HCT116 (cell line): ENCODE data around the gene FBXO42. TPM values are rescaled to one million over a fixed set of nuclear protein-coding genes. Genes with fewer than 3 reads are reported as not detected.

ENCODE experiments used
- ATAC-seq: fragments of 200-7000 bp; cut with Tn5 transposase; 2 replicates; pipeline ENCODE4 v1.9.1; 2020; ENCODE audit warnings: mild to moderate bottlenecking, moderate library complexity
- BruUV-seq: library from RNA; stranded (reverse); fragments of 400-500 nt; replicated peaks from 2 replicates; lab custom pipeline; 2021; lab: Mats Ljungman, UMichigan
- CTCF ChIA-PET: fragments of 300-600 bp; sonication (Branson Sonifier 250); formaldehyde crosslinking; loops from one replicate; lab custom pipeline; 2021; ENCODE audit warnings: antibody characterized with exemption; lab: Charles Lee
- POLR2A ChIA-PET: fragments of 300-600, 350-600 bp; sonication (Branson Sonifier 250); formaldehyde crosslinking; loops from one replicate; lab custom pipeline; 2021; ENCODE audit warnings: antibody characterized with exemption; lab: Charles Lee
- RAD21 ChIA-PET, 2 experiments: fragments of 300-600 bp; sonication (Branson Sonifier 250); formaldehyde crosslinking; loops; one replicate each; lab custom pipeline; 2023; ENCODE audit warnings: low total read pairs in 2 of 2; ENCODE audit not compliant: uncharacterized antibody in 2 of 2, unreplicated experiment in 2 of 2, low non-redundant PET in 1 of 2; lab: Charles Lee
- DNase-seq: peaks from one replicate; pipeline ENCODE4 v3.0.0-alpha.2; 2010; ENCODE audit warnings: low read depth, low spot score
- H2AFZ ChIP-seq: fragments of 200-600 bp; shearing (Covaris generic), sonication (generic); 2 replicates; pipeline ENCODE4 v1.6.1; 2017; ENCODE audit warnings: low read depth, mixed run types, mixed read lengths, antibody characterized with exemption, low read length; ENCODE audit not compliant: poor library complexity, severe bottlenecking
- H3K27ac ChIP-seq: 2 replicates; pipeline ENCODE4 v1.5.1; 2012; ENCODE audit warnings: low read depth, low read length
- H3K27me3 ChIP-seq: fragments of 200-600 bp; sonication (generic); 2 replicates; pipeline ENCODE4 v1.6.1; 2016; ENCODE audit warnings: mixed run types, low read length, mixed read lengths; ENCODE audit not compliant: insufficient read depth
- H3K36me3 ChIP-seq, 2 experiments: fragments of 200-500 bp in 1 of 2; fragments of 200-600 bp in 1 of 2; sonication (Bioruptor generic) in 1 of 2; sonication (generic) in 1 of 2; 2 replicates each; pipeline versions ENCODE4 v1.5.1 to v1.6.1; 2014 to 2016; ENCODE audit warnings: low read length in 2 of 2, inconsistent platforms in 1 of 2, mixed read lengths in 1 of 2, mixed run types in 1 of 2; ENCODE audit not compliant: insufficient read depth in 2 of 2, control insufficient read depth in 1 of 2
- H3K4me1 ChIP-seq, 2 experiments: fragments of 200-600 bp in 1 of 2; sonication (generic) in 1 of 2; 2 replicates each; pipeline versions ENCODE4 v1.5.1 to v1.6.1; 2012 to 2017; ENCODE audit warnings: low read length in 2 of 2, inconsistent platforms in 1 of 2, mild to moderate bottlenecking in 1 of 2, mixed read lengths in 1 of 2, mixed run types in 1 of 2, moderate library complexity in 1 of 2; ENCODE audit not compliant: insufficient read depth in 2 of 2, control insufficient read depth in 1 of 2
- H3K4me2 ChIP-seq: fragments of 200-600 bp; sonication (generic); 2 replicates; pipeline ENCODE4 v1.6.1; 2017; ENCODE audit warnings: mixed run types, low read length, mixed read lengths
- H3K4me3 ChIP-seq, 2 experiments: fragments of 200-600 bp in 1 of 2; sonication (generic) in 1 of 2; replicated peaks in 1 of 2; 2 replicates each; pipeline ENCODE4 v1.5.1; 2011 to 2016; ENCODE audit warnings: low read length in 2 of 2, control low read depth in 1 of 2, low read depth in 1 of 2, mild to moderate bottlenecking in 1 of 2, mixed read lengths in 1 of 2, mixed run types in 1 of 2
- H3K79me2 ChIP-seq: fragments of 200-600 bp; sonication (generic); 2 replicates; pipeline ENCODE4 v1.6.1; 2017; ENCODE audit warnings: mild to moderate bottlenecking, mixed run types, low read length, moderate library complexity, mixed read lengths; ENCODE audit not compliant: insufficient read depth
- H3K9ac ChIP-seq: fragments of 200-600 bp; sonication (generic); 2 replicates; pipeline ENCODE4 v1.6.1; 2016; ENCODE audit warnings: low read length, mixed read lengths
- H3K9me2 ChIP-seq: fragments of 200-600 bp; sonication (generic), shearing (Covaris generic); 2 replicates; pipeline ENCODE4 v1.6.1; 2017; ENCODE audit warnings: mixed run types, mild to moderate bottlenecking, moderate library complexity; ENCODE audit not compliant: insufficient read depth
- H3K9me3 ChIP-seq, 2 experiments: fragments of 200-500 bp in 1 of 2; fragments of 200-600 bp in 1 of 2; sonication (Bioruptor generic) in 1 of 2; sonication (generic) in 1 of 2; 2 replicates each; pipeline ENCODE4 v1.6.1; 2014 to 2017; ENCODE audit warnings: low read length in 2 of 2, mixed read lengths in 2 of 2, inconsistent platforms in 1 of 2, low read depth in 1 of 2, mild to moderate bottlenecking in 1 of 2, mixed run types in 1 of 2, moderate library complexity in 1 of 2; ENCODE audit not compliant: control insufficient read depth in 1 of 2, insufficient read depth in 1 of 2
- H4K20me1 ChIP-seq: fragments of 200-600 bp; sonication (generic), shearing (Covaris generic); 2 replicates; pipeline ENCODE4 v1.6.1; 2017; ENCODE audit warnings: mixed run types, mild to moderate bottlenecking, moderate library complexity; ENCODE audit not compliant: insufficient read depth
- CTCF ChIP-seq, 3 experiments: fragments of 200-600 bp in 1 of 3; sonication (generic) in 1 of 3; IDR thresholded peaks in 2 of 3; conservative IDR thresholded peaks in 1 of 3; 2 replicates each; pipeline ENCODE4 v1.5.1; 2012 to 2017; ENCODE audit warnings: low read depth in 2 of 3, low read length in 2 of 3, antibody characterized with exemption in 1 of 3, borderline replicate concordance in 1 of 3, control low read depth in 1 of 3, mild to moderate bottlenecking in 1 of 3, mixed read lengths in 1 of 3, mixed run types in 1 of 3, moderate library complexity in 1 of 3; ENCODE audit not compliant: insufficient read depth in 1 of 3
- ELF1 ChIP-seq: IDR thresholded peaks from 2 replicates; pipeline ENCODE4 v1.6.1; 2012; ENCODE audit warnings: low read depth, borderline replicate concordance
- EZH2 ChIP-seq: fragments of 200-600 bp; sonication (generic); IDR thresholded peaks from 2 replicates; pipeline ENCODE4 v1.6.1; 2017; ENCODE audit warnings: antibody characterized with exemption, mixed run types
- EZH2phosphoT487 ChIP-seq: fragments of 200-600 bp; IDR thresholded peaks from 2 replicates; pipeline ENCODE4 v1.6.1; 2018; ENCODE audit warnings: antibody characterized with exemption, borderline replicate concordance
- FOSL1 ChIP-seq: IDR thresholded peaks from 2 replicates; pipeline ENCODE4 v1.6.1; 2012; ENCODE audit warnings: low read depth
- MAX ChIP-seq: IDR thresholded peaks from 2 replicates; pipeline ENCODE4 v1.6.1; 2012
- RAD21 ChIP-seq: IDR thresholded peaks from 2 replicates; pipeline ENCODE4 v1.6.1; 2012; ENCODE audit warnings: low read depth, mild to moderate bottlenecking
- SIN3A ChIP-seq: IDR thresholded peaks from 2 replicates; pipeline ENCODE4 v1.6.1; 2012; ENCODE audit warnings: low read depth
- SP1 ChIP-seq: IDR thresholded peaks from 2 replicates; pipeline ENCODE4 v1.6.1; 2012; ENCODE audit warnings: low read depth
- SRF ChIP-seq: IDR thresholded peaks from 2 replicates; pipeline ENCODE4 v1.6.1; 2012; ENCODE audit warnings: low read depth
- YY1 ChIP-seq: IDR thresholded peaks from 2 replicates; pipeline ENCODE4 v1.6.1; 2011; ENCODE audit warnings: low read length, low read depth, moderate library complexity, mild to moderate bottlenecking; ENCODE audit not compliant: insufficient replicate concordance; ENCODE audit errors: extremely low read depth
- ZFX ChIP-seq: fragments of 450-650 bp; IDR thresholded peaks from 2 replicates; pipeline ENCODE4 v1.6.1; 2017
- intact Hi-C: fragments of 100-400 bp; cut with micrococcal nuclease; formaldehyde crosslinking; loops from 2 replicates; pipeline ENCODE4 v1.10.0; 2022
- total RNA-seq: library from RNA; stranded (reverse); gene quantifications from one replicate; pipeline ENCODE4 v1.2.1, GENCODE V29; 2021; ENCODE audit not compliant: unreplicated experiment

FBXO42 gene
- total RNA-seq, 1 experiment from 2014 or later: 20.6 TPM

- TF ChIP-seq YY1 (no peak), EZH2 (no peak)
These were observed 22.0 kb upstream of the FBXO42 start (continued) for GRCh38 chr1:16374266-16374665.

GRCh38 chr1:16372535-16373285 is 20.4 kb upstream of the FBXO42 start:
- peaks cover 98% of the 10 kb centered on the region for H3K79me2 ChIP-seq
- CTCF ChIA-PET: no interaction called here
- H3K4me3 ChIP-seq: no peak overlapping the region
- H4K20me1 ChIP-seq: peaks cover 22% of the 10 kb centered on the region; the same call in 1 of the 2 replicates
- H2AFZ ChIP-seq: no peak overlapping the region
- H3K27me3 ChIP-seq: no peaks in the 10 kb centered on the region
- RAD21 ChIA-PET: no interaction called here
- DNase-seq (no peak), ATAC-seq (no peak)
- H3K9me2 ChIP-seq: no peaks in the 10 kb centered on the region
- BruUV-seq: no TSS peak
- TF ChIP-seq ELF1: no peak
- no peak for TF ChIP-seq FOSL1
- TF ChIP-seq ZFX: no peak
- H3K36me3 ChIP-seq: peaks cover 0 to 8% of the 10 kb centered on the region in 2 experiments; a peak in 2 of 4 replicates
- no peak overlapping the region for H3K4me2 ChIP-seq
- H3K4me1 ChIP-seq: peaks cover 15 to 54% of the 10 kb centered on the region in 2 experiments
- intact Hi-C loops: no loop called here
- H3K9ac ChIP-seq: no peak overlapping the region
- no peak overlapping the region for H3K27ac ChIP-seq
- H3K9me3 ChIP-seq: no peaks in the 10 kb centered on the region
- POLR2A ChIA-PET: interaction anchor here (0.6 kb wide), 2 partner anchors 34 to 80 kb away, joined by 3 to 4 read pairs; no protein-coding TSS in a partner anchor

GRCh38 chr1:16371725-16372124 is 19.4 kb upstream of the FBXO42 start:
- Histone ChIP-seq H3K4me1 (peaks cover 15 to 50% of the 10 kb centered on the region in 2 experiments), H3K4me2 (no peak overlapping the region)

More at GRCh38 chr1:16371725-16372124, 19.4 kb upstream of the FBXO42 start:
- Histone ChIP-seq H3K27me3 (no peaks in the 10 kb centered on the region), H4K20me1 (peaks cover 22% of the 10 kb centered on the region; the same call in 1 of the 2 replicates), H3K27ac (no peak overlapping the region), H3K9ac (no peak overlapping the region), H3K9me3 (no peaks in the 10 kb centered on the region), H3K79me2 (peaks cover 91% of the 10 kb centered on the region), H3K9me2 (no peaks in the 10 kb centered on the region), H3K4me3 (no peak overlapping the region), H3K36me3 (peaks cover 0 to 8% of the 10 kb centered on the region in 2 experiments; a peak in 2 of 4 replicates), H2AFZ (no peak overlapping the region)
- ChIA-PET CTCF (no interaction called here), RAD21 (interaction anchor here in 1 of 2 experiments (0.6 kb wide), 1 partner anchor 63 kb away, joined by 4 read pairs; no protein-coding TSS in a partner anchor), POLR2A (no interaction called here)
- DNase-seq (no peak), ATAC-seq (no peak)
- no TSS peak for BruUV-seq
- TF ChIP-seq CTCF (IDR thresholded peaks at IDR 0.05 in 2 of 3, conservative IDR thresholded peaks at IDR 0.05 in 1 of 3; ENCODE audit: borderline replicate concordance in 1 of 3, insufficient read depth in 1 of 3, low read depth in 2 of 3, low read length in 2 of 3) (no peak), ELF1 (no peak), RAD21 (no peak), MAX (no peak), SIN3A (no peak), ZFX (no peak), EZH2phosphoT487 (no peak), SP1 (no peak), SRF (no peak)
- intact Hi-C loops: no loop called here
